ENCODE results near the gene ZFHX3. TPM values are rescaled to one million over a fixed set of nuclear protein-coding genes. Genes with fewer than 3 reads are reported as not detected.

ZFHX3 gene
- total and polyA plus RNA-seq, 10 of the 15 experiments (the other 5 are each of a cell fraction or from before 2014, with no cell fraction given): 0.68 to 8.6 (median 2.0) TPM

GRCh38 chr16:72853575-72854266 lies 194.2 kb downstream of the ZFHX3 start:
- H4K20me1 ChIP-seq (ENCODE audit: control insufficient read depth, insufficient read depth): no peaks in the 10 kb centered on the region
- SMC1A ChIA-PET (ENCODE audit: uncharacterized antibody, unreplicated experiment): no interaction called here
- intact Hi-C loops (cut with micrococcal nuclease; ENCODE audit: unreplicated experiment): no loop called here

GRCh38 chr16:72852421-72852820 lies 195.5 kb downstream of the ZFHX3 start:
- H3K9me3 ChIP-seq (replicated peaks; ENCODE audit: control insufficient read depth, insufficient read depth, low read length): no peaks in the 10 kb centered on the region
- no peak for TF ChIP-seq DPF2 (IDR thresholded peaks at IDR 0.05)
- no peak for TF ChIP-seq STAT3 (IDR thresholded peaks at IDR 0.05; ENCODE audit: low read depth, low read length)
- no peak for TF ChIP-seq CBFB (IDR thresholded peaks at IDR 0.05; ENCODE audit: low read depth)
- no peak for TF ChIP-seq MYB (IDR thresholded peaks at IDR 0.05; ENCODE audit: borderline replicate concordance, low read depth, low read length)
- TF ChIP-seq EZH2 (IDR thresholded peaks at IDR 0.05; ENCODE audit: borderline replicate concordance, control insufficient read depth, low read depth, low read length): no peak
- no peak for TF ChIP-seq POU2F2 (IDR thresholded peaks at IDR 0.05; ENCODE audit: borderline replicate concordance, low read depth, low read length)
- no peak for TF ChIP-seq CBX5 (IDR thresholded peaks at IDR 0.05; ENCODE audit: low read depth)
- TF ChIP-seq HDGF (IDR thresholded peaks at IDR 0.05): no peak
- TF ChIP-seq TARDBP (IDR thresholded peaks at IDR 0.05; ENCODE audit: borderline replicate concordance): no peak
- whole genome bisulfite sequencing (ENCODE audit: insufficient coverage, insufficient replicate concordance, low lambda C conversion rate, missing lambda C conversion rate): 100% methylated on average over 1 of the region's 1 CpG
- H3K79me2 ChIP-seq (ENCODE audit: control insufficient read depth, insufficient read depth, low read length): no peaks in the 10 kb centered on the region
- ChIA-PET RAD21 (ENCODE audit: unreplicated experiment) (no interaction called here), SMC1A (ENCODE audit: uncharacterized antibody, unreplicated experiment) (interaction anchor here (1.6 kb wide), 1 partner anchor 20 kb away, joined by 5 read pairs; no protein-coding TSS in a partner anchor), CTCF (interaction anchor here (3.0 kb wide), 1 partner anchor 20 kb away, joined by 16 read pairs; no protein-coding TSS in a partner anchor), POLR2A (no interaction called here)
- H3K4me1 ChIP-seq (ENCODE audit: control insufficient read depth, insufficient read depth, low read length): peaks cover 6% of the 10 kb centered on the region; the same call in 1 of the 2 replicates
- DNase-seq (ENCODE audit: low read depth, low spot score) (no peak), ATAC-seq (no peak), FAIRE-seq (no peak)
- no peak overlapping the region for H2AFZ ChIP-seq (ENCODE audit: control insufficient read depth, low read depth, low read length)
- intact Hi-C loops (cut with micrococcal nuclease; ENCODE audit: unreplicated experiment): no loop called here
- no peaks in the 10 kb centered on the region for H3K36me3 ChIP-seq (ENCODE audit: control insufficient read depth in 2 of 2, insufficient read depth in 2 of 2, low read length in 1 of 2)
- in situ Hi-C loops (cut with MboI): no loop called here
- no peak overlapping the region for H3K27ac ChIP-seq (ENCODE audit: control insufficient read depth, insufficient read depth)
- H4K20me1 ChIP-seq (ENCODE audit: control insufficient read depth, insufficient read depth): no peaks in the 10 kb centered on the region
- BruUV-seq (replicated peaks): no TSS peak
- H3K27me3 ChIP-seq (replicated peaks in 1 of 2; ENCODE audit: control insufficient read depth in 2 of 2, insufficient read depth in 2 of 2, low read length in 1 of 2): no peaks in the 10 kb centered on the region
- H3K4me2 ChIP-seq (ENCODE audit: control insufficient read depth, insufficient read depth): no peak overlapping the region
- H3K4me3 ChIP-seq: no peak overlapping the region
- H3K9ac ChIP-seq (ENCODE audit: control insufficient read depth, insufficient read depth, low read length): no peak overlapping the region

More at GRCh38 chr16:72853575-72854266, 194.2 kb downstream of the ZFHX3 start:
- Histone ChIP-seq H3K9ac (ENCODE audit: control insufficient read depth, insufficient read depth, low read length) (no peak overlapping the region), H3K27ac (ENCODE audit: control insufficient read depth, insufficient read depth) (no peak overlapping the region), H3K4me3 (no peak overlapping the region), H3K79me2 (ENCODE audit: control insufficient read depth, insufficient read depth, low read length) (no peaks in the 10 kb centered on the region), H3K4me1 (ENCODE audit: control insufficient read depth, insufficient read depth, low read length) (peaks cover 6% of the 10 kb centered on the region; the same call in 1 of the 2 replicates), H3K9me3 (replicated peaks; ENCODE audit: control insufficient read depth, insufficient read depth, low read length) (no peaks in the 10 kb centered on the region), H3K4me2 (ENCODE audit: control insufficient read depth, insufficient read depth) (no peak overlapping the region), H3K27me3 (replicated peaks in 1 of 2; ENCODE audit: control insufficient read depth in 2 of 2, insufficient read depth in 2 of 2, low read length in 1 of 2) (no peaks in the 10 kb centered on the region), H3K36me3 (ENCODE audit: control insufficient read depth in 2 of 2, insufficient read depth in 2 of 2, low read length in 1 of 2) (no peaks in the 10 kb centered on the region), H2AFZ (ENCODE audit: control insufficient read depth, low read depth, low read length) (no peak overlapping the region)
- ATAC-seq (no peak), FAIRE-seq (no peak), DNase-seq (ENCODE audit: low read depth, low spot score) (no peak)
- ChIA-PET CTCF (interaction anchor here (0.5 to 3.0 kb wide), 3 partner anchors 17 to 351 kb away, joined by 4 to 16 read pairs (median 5); no protein-coding TSS in a partner anchor), RAD21 (ENCODE audit: unreplicated experiment) (no interaction called here), POLR2A (interaction anchor here (0.7 kb wide), 1 partner anchor 55 kb away, joined by 3 read pairs; no protein-coding TSS in a partner anchor)
- 63% methylated on average over 4 of the region's 4 CpGs for WGBS (ENCODE audit: insufficient coverage, insufficient replicate concordance, low lambda C conversion rate, missing lambda C conversion rate)
- no TSS peak for BruUV-seq (replicated peaks)
- TF ChIP-seq CHD4 (IDR thresholded peaks at IDR 0.05): no peak
- TF ChIP-seq NBN (IDR thresholded peaks at IDR 0.05): no peak
- TF ChIP-seq RUNX3 (IDR thresholded peaks at IDR 0.05; ENCODE audit: low read length): no peak
- no peak for TF ChIP-seq YY1 (IDR thresholded peaks at IDR 0.05; ENCODE audit: low read depth, low read length)
- in situ Hi-C loops (cut with MboI): no loop called here
